Fibroblast of lung (primary cell): Measurements from ENCODE around the gene VN1R5.

Experiments
- CTCF ChIP-seq, 2 donors: IDR thresholded peaks in 1 of 2; conservative IDR thresholded peaks in 1 of 2; 1 replicate in 1 of 2; 2 replicates in 1 of 2; pipeline ENCODE4 v1.5.1; 2011 to 2012; ENCODE audit warnings: low read length in 2 of 2, control low read depth in 1 of 2, inconsistent platforms in 1 of 2, low read depth in 1 of 2, mild to moderate bottlenecking in 1 of 2
- EZH2 ChIP-seq: IDR thresholded peaks from 2 replicates; pipeline ENCODE4 v1.5.1; 2012; ENCODE audit warnings: low read length, control low read depth, mild to moderate bottlenecking; ENCODE audit errors: missing control alignments

GRCh38 chr1:247209396-247209795 lies 46.5 kb upstream of the VN1R5 start:
- TF ChIP-seq CTCF (conservative IDR thresholded peaks at IDR 0.05 in 1 of 2, IDR thresholded peaks at IDR 0.05 in 1 of 2; ENCODE audit: low read depth in 1 of 2, low read length in 2 of 2) (no peak), EZH2 (no peak)
